Raji (cell line): ENCODE data around the gene HRH1.

Source experiments
- POLR2A ChIP-seq: IDR thresholded peaks from 2 replicates; pipeline ENCODE4 v1.6.1; 2011; ENCODE audit warnings: low read depth, low read length, control low read depth; ENCODE audit not compliant: insufficient read depth

The HRH1 gene

DNA sequence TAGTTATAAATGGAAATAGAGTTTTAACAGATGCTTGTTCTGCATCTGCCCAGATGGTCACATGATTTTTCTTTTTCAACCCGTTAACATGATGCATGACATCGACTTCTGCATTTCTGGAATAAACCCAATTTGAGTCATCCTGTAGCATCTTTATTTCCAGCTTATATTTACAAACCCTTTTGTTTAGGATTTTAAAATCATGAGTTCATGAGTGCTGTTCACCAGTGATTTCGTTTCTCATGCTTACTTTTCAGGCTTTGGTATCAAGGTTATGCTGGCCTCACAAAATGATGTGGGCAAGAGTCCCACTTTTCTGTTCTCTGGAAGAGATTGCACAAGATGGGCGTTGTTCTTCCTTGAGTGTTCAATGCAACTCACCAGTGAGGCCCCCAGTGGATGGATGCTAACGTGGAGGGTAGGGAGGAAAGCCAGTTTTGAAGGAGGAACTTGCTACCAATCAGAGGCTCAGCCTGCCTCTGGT, 5.2 kb downstream of the HRH1 start:
- TF ChIP-seq POLR2A = no peak

DNA sequence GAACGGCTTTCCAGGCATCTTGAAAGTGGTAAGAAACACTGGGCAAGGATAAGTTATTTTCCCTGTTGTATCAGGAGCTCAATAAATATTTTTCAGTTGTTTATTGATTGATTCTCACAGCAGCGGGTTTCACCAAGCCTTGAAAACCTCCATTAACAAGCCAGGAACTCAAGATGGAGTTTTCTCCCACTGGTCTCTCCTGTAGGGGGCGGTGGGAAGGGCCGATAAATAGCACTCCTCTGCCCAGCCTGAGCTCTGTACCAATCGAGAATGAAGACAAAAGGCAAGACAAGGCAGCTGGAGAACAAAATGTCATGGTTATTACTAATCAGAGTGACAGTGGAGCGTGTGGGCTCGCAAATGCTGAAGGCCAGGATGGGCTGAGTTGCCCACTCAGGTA, 7.4 kb downstream of the HRH1 start:
- TF ChIP-seq POLR2A = no peak

GRCh38 chr3:11162401-11163345, 8.4 kb downstream of the HRH1 start:
- no peak for TF ChIP-seq POLR2A

GRCh38 chr3:11164607-11165006, 10.3 kb downstream of the HRH1 start:
- no peak for TF ChIP-seq POLR2A

- TF ChIP-seq POLR2A = no peak
These were observed 11.2 kb downstream of the HRH1 start for GRCh38 chr3:11165476-11165875.

GRCh38 chr3:11167590-11167989, 13.3 kb downstream of the HRH1 start:
- no peak for TF ChIP-seq POLR2A

GRCh38 chr3:11168406-11168805, 14.1 kb downstream of the HRH1 start:
- TF ChIP-seq POLR2A = no peak

DNA sequence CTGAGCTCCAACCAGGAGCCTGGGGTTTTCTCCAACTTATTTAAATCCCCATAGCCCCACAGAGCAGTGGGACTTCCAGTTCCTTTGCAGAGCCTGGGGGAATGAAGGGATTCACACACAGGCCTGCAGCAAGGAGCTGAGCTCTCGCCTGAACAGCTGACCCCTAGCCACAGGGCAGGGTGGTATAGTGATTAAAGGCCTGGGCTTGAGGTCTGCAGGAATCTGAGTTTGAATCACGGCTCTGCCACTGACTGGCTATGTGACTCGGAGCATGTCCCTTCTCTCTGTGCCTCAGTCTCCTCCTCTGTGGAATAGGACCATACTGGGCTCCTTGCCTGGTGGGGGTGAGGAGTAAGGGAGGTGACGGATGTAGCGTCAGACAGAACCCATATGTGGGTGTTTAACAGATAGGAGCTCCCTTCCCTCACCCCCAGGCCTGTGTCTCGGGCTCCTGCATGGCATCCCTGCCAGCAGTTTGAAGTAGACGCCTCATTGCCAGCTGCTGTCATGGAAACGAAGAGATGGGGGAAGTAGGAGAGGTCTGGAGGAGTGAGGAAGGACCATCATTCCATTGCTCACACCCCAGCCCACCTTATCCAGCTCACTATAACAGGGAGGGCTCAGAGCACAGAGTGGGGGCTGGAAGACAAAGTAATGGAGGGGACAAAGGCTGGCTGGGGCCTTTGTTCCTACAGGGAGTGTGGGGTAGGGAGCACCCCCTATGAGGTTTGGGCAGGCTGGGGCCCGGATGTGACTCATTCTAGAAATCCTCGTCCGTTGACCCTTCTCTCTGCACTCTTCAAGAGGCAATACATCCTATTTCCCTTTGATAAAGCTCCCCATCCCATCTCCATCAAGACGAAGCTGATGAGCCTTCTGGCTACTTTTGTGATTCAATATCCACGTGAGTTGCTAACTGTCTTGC, 14.8 kb downstream of the HRH1 start:
- TF ChIP-seq POLR2A = no peak

GRCh38 chr3:11170052-11170770, 15.9 kb downstream of the HRH1 start:
- no peak for TF ChIP-seq POLR2A

DNA sequence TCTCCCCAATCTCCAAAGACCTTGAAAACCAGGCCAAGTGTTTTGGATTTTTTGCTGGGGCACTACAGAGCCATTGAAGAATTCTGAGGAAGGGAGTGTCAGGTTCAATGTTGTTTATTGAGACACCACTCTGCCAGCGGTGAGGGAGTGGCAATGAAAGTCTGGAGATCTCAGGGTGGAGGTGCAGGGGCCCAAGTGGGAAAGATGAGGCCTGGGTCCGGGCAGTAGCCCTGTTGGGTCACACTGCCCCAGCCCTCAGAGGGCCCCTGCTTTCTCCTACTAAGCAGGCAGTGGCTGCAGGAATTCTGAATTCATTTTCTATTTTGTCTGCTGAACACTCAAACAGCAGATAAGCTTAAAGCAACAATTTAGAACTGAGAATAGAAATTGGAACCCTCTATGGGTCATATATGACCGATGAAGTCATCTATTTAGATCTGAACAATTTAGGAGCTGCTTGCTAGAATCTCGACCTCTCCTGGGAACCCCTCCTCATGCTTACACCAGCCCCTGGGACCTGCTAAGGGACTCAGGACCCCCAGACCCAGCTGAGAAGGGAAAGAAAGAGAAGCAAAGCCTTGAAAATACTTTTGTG, 17.9 kb downstream of the HRH1 start:
- no peak for TF ChIP-seq POLR2A

DNA sequence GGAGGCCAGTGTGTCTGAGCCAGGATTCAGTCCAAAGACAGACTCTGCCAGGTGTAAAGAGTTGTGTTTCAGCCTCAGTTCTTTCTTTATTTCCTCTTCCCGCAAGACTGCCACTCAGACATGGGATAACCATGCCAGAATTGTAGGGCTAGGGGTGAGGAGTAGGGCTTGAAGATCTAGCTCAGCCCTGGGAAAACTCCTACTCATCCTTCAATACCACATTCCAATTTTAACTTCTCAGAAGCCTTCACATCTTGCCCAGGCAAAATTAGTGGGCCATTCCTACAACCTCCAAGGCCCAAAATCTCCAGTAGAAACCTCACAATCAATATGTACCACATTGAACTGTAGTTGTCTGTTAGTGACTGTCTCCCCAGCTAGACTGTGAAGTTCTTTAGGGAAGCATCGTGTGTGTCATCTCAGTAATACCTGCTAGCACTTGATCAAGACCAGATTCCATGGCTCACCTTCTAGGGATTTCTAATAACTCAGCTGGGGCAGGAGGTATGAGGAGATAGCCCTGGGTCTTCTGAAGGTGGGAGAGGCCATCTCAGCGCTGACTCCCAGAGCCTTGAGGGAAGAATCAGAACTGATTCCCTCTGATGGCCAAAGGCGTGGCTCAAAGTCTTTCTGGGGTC, 19.7 kb downstream of the HRH1 start:
- TF ChIP-seq POLR2A = no peak

DNA sequence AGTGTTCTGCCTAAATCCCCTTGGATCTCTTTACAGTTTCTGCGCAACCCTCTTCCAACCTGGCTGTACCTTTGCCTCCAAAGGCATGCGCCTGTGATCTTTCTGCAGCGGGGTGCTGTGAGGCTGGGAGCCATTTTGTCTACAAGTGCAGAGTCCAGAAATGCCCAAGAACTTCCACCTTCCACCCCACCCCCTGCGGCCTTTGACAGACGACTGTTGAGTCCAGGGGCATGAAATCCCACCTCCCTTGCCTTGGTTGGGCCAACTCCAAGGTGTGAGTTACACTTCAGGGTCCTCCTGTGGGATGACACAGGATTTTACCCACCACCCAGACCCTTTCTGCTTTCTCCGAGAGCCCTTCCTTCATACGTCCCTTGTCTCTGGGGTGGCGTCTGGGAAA, 24.1 kb downstream of the HRH1 start:
- no peak for TF ChIP-seq POLR2A

- TF ChIP-seq POLR2A = no peak
These were observed 30.9 kb downstream of the HRH1 start for GRCh38 chr3:11185144-11185543.
